Mucosa of descending colon (tissue), 3 donors: ENCODE results near the gene TARBP1. TPM values are rescaled to one million over a fixed set of nuclear protein-coding genes. Genes with fewer than 3 reads are reported as not detected.

ENCODE experiments used
- ATAC-seq: fragments of 200-7000 bp; cut with Tn5 transposase; one replicate; pipeline ENCODE4 v1.9.1; 2020; ENCODE audit warnings: mild to moderate bottlenecking, moderate library complexity
- DNase-seq, 3 donors: peaks; one replicate each; pipeline ENCODE4 v3.0.0-alpha.2; 2020
- H3K36me3 ChIP-seq: fragments of 200-600 bp; one replicate; pipeline ENCODE4 v1.8.0; 2021; ENCODE audit warnings: low read depth, mild to moderate bottlenecking
- H3K4me1 ChIP-seq: fragments of 200-600 bp; one replicate; pipeline ENCODE4 v1.8.0; 2021; ENCODE audit warnings: low read depth, mild to moderate bottlenecking
- H3K4me3 ChIP-seq: fragments of 200-600 bp; one replicate; pipeline ENCODE4 v1.8.0; 2021; ENCODE audit warnings: mild to moderate bottlenecking
- H3K9me3 ChIP-seq: fragments of 200-600 bp; one replicate; pipeline ENCODE4 v1.8.0; 2021; ENCODE audit warnings: mild to moderate bottlenecking
- intact Hi-C, 2 donors: fragments of 100-400 bp; cut with DNase I in 1 of 2; cut with micrococcal nuclease in 1 of 2; formaldehyde crosslinking; loops; one replicate each; pipeline versions ENCODE4 v1.11.0 to v1.11.1; 2022; cut with DNase I, micrococcal nuclease
- total RNA-seq, 3 donors: library from RNA; stranded (reverse); fragmentation: NEBNext Ultra II Directional in 2 of 3; extraction: Animal tissue kit (Norgen Biotek cat#: 25700) in 2 of 3; gene quantifications; one replicate each; pipeline versions ENCODE4 v1.2.1 to v1.2.4, GENCODE V29; 2021 to 2023
- TF ChIP-seq, protein P1 (sequence below): fragments of 200-600 bp; IDR thresholded peaks from one replicate; pipeline ENCODE4 v1.8.0; 2022; ENCODE audit warnings: antibody characterized with exemption, mild to moderate bottlenecking
- donor health status: DM: no; HTN: no; CAD: no; lungs with moderate emphysema.
- donor health status: DM: no; HTN: no; CAD: no.
- donor health status: DM: no; HTN: yes; CAD: no.

TARBP1 gene
- total RNA-seq, 3 donors from 2014 or later, result 16.2 to 29.5 (median 23.5) TPM

DNA sequence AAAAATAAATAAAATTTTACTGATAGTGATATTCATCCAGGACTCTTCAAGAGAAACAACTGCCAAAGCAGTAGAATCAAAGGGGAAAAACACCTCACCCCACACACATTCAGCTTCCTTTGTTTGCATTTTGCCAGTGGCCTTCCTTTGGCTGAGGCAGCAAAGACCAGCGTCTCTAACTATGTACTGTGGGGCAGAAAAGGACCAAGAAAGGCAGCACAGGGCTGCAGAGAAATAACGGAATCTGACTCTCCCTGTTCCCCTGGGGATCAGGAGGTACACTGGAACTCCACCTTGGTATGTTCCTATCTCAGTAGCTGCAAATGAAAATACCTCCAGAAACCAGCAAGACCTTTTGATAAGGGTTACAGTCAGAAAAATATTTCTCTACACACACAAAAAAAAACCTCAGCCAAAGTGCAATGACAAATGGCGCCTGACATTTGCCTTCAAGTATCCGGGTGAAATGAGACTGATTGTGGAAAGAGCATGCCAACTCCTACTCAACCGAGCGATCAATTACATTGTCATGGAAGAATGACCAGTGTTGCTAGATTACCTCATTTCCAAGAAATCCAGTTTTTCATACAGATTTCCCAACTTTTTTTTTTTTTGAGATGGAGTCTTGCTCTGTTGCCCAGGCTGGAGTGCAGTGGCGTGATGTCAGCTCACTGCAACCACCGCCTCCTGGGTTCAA lies 50.9 kb downstream of the TARBP1 start:
- ATAC-seq, result no peak
- intact Hi-C loops, result no loop called here
- no peaks in the 10 kb centered on the region for H3K4me1 ChIP-seq
- no peak overlapping the region for H3K4me3 ChIP-seq
- H3K36me3 ChIP-seq, result no peaks in the 10 kb centered on the region
- TF ChIP-seq, protein P1, sequence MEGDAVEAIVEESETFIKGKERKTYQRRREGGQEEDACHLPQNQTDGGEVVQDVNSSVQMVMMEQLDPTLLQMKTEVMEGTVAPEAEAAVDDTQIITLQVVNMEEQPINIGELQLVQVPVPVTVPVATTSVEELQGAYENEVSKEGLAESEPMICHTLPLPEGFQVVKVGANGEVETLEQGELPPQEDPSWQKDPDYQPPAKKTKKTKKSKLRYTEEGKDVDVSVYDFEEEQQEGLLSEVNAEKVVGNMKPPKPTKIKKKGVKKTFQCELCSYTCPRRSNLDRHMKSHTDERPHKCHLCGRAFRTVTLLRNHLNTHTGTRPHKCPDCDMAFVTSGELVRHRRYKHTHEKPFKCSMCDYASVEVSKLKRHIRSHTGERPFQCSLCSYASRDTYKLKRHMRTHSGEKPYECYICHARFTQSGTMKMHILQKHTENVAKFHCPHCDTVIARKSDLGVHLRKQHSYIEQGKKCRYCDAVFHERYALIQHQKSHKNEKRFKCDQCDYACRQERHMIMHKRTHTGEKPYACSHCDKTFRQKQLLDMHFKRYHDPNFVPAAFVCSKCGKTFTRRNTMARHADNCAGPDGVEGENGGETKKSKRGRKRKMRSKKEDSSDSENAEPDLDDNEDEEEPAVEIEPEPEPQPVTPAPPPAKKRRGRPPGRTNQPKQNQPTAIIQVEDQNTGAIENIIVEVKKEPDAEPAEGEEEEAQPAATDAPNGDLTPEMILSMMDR, result no peak
- no peaks in the 10 kb centered on the region for H3K9me3 ChIP-seq
- DNase-seq, result no peak

DNA sequence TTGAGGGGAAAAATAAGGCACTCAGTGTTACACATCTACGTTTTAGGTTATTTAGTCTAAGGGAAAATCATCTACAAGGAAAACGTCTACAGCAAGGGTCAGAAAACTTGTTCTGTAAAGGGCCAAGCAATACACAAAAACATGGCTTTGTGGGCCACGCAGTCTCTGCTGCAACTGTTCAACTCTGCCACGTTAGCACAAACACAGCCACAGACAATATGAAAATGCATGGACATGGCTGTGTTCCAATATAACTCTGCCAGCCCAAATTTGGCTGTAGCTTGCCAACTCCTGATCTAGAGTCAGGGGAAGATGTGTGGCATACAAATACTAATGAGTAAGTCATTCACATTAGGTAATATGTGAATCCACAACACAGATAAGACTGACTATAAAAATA lies 65.0 kb downstream of the TARBP1 start:
- H3K36me3 ChIP-seq, result no peaks in the 10 kb centered on the region
- ATAC-seq, result no peak
- H3K4me1 ChIP-seq, result no peaks in the 10 kb centered on the region
- DNase-seq, result no peak
- H3K9me3 ChIP-seq, result no peaks in the 10 kb centered on the region
- intact Hi-C loops, result no loop called here
- TF ChIP-seq, protein P1, result no peak
- H3K4me3 ChIP-seq, result no peak overlapping the region

DNA sequence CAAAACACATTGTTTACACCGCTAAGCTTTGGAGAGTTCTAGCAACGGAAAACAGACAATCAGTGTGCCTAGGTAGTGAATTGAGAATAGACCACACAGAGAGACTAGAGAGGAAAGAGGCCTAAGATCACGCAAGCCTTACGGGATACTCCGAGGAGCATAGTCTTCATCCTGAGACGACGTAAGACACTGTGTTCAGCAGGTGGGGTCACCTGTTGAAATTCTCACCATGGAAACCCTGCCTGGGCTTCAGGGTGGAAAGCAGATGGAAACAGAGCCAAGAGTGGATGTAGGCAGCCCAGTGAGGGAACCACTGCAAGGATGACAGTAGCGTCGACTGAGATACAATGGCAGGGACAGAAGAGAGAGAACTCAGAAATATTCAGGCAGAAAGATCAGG lies 65.5 kb downstream of the TARBP1 start:
- H3K36me3 ChIP-seq, result no peaks in the 10 kb centered on the region
- TF ChIP-seq, protein P1, result no peak

DNA sequence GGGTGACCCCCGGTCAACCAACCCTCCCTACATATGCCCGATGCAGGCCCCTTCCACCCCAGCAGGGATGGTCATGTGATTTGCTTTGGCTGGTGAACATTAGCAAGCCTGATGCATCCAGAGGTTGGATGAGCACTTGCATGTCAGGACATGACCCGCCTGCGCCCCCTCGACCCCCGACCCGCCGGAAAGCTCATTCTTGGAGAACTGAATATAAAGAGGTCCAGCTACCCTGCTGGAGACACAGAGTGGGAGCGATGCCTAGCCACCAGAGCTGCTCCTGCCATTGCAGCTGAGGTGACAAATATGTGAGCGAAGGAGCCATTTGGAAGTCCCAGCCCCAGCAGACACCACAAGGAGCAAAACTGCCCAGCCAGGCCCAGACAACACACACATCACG lies 66.1 kb downstream of the TARBP1 start:
- Histone ChIP-seq H3K9me3 (no peaks in the 10 kb centered on the region), H3K4me1 (no peaks in the 10 kb centered on the region), H3K36me3 (no peaks in the 10 kb centered on the region), H3K4me3 (no peak overlapping the region)
- no peak for ATAC-seq
- DNase-seq, result no peak
- intact Hi-C loops, result no loop called here
- TF ChIP-seq, protein P1, result no peak

More for the DNA sequence above, 65.5 kb downstream of the TARBP1 start:
- H3K4me1 ChIP-seq, result no peaks in the 10 kb centered on the region
- DNase-seq (no peak), ATAC-seq (no peak)
- H3K9me3 ChIP-seq, result no peaks in the 10 kb centered on the region
- intact Hi-C loops, result no loop called here
- H3K4me3 ChIP-seq, result no peak overlapping the region

DNA sequence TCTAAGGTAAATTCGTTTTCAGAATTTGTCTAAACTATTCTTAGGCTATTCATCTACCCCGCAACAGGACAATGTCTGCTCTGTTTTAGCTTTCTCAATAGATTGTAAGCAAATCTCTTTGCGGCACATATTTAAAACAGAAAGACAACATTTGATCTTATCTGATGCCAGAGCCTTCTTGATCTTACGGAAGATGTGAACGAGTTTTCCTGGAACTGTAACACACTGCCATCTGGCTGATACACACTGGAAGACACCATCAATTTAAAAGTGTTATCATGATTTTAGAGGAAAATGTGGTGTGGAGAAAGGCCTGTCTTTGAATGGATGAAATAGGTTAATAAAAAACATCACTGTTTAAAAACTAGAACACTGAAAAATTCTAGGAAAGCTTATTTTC lies 69.7 kb downstream of the TARBP1 start:
- DNase-seq (no peak), ATAC-seq (no peak)
- no peaks in the 10 kb centered on the region for H3K9me3 ChIP-seq
- no peaks in the 10 kb centered on the region for H3K36me3 ChIP-seq
- no peak overlapping the region for H3K4me3 ChIP-seq
- H3K4me1 ChIP-seq, result no peaks in the 10 kb centered on the region
- TF ChIP-seq, protein P1, result no peak
- intact Hi-C loops, result no loop called here
